NCI-H1105 (cell line): ENCODE data around the gene LYRM4.

Experiments used
- DNase-seq: peaks from one replicate; lab custom pipeline; 2025; lab: John Stamatoyannopoulos, UW

LYRM4 gene

DNA sequence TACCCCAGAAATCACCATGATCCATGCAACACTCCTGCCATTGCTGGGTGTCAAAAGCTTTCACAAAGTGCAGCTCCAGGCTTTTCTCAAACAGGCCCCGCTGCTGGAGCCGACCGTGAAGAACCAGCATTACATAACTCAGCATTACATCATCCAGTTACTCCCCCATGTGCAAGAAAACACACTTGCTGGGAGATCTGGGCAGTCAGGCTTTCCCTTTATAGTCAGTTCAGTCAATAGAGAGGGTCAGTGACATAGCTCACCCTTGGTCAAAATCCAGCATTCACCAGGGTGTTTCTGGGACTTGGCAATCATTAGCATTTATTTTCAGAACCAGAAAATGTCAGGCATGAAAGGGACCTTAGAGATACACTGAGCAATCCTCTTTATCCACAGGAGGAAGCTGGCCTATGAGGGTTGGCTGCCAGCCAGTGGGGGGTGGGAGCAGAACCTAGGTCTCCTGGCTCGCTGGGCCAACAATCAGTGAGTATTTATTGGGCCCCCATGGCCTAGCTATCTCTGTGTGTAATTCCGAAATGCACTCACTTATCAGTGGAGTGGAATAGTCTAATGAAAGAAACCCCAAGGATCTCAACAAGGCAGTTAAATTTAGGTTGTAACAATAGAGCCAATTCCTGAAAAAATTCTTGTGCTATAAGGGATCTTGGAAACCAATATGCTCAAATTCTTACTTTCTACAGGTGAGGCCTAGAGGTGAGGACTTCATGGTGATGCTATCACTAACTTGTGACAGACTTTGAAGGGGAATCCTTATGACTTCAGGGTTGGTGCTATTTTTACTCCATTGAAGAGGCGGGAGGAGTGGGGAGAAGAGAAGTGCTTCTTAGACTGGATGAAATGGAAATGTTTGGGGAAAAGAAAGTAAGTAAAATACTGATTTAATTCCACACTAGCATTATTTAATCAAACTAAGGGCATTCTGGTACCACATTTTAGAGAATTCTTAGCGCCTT is 54.6 kb downstream of the LYRM4 start:
- DNase-seq, result no peak

DNA sequence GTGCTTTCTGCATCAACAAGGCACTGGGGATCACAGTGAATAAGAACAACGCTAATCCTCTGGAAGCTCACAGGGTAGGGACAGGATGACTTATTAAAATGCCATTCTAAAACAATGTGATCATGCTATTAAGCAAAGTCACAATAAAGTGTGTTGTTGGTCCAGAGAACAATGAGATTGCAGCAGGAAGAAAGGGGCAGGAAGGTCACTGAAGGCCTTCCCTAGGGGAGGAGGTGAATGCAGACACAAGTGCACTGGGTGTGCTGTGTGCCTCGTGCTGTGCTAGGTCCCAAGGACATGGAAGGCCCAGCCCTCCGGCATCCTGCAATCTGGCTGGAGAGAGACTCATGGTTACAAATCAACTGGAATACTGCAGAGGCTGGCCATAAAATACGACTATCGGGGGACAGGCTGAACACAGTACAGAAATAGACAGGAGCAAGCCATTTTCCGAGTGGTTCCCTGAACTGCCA is 55.7 kb downstream of the LYRM4 start:
- DNase-seq, result no peak

DNA sequence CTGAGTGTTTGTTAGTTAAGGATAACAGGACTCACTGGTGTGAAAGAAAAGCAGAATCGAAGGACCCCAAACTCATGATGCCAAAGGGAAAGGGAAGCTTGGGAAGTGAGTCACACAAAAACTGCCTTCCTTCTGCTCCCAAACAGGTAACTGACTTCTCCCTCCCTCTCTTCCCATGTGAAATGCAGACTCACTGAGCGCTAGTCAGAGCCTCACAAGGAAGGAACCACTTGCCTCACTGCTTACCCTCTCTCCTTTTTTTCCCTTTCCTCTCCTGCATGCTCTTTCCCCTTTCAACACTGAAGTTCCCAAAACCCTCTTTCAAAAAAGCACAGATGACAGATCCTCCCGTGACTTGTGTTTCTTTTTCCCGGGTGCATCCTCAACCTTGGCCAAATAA is 56.4 kb downstream of the LYRM4 start:
- DNase-seq, result no peak

DNA sequence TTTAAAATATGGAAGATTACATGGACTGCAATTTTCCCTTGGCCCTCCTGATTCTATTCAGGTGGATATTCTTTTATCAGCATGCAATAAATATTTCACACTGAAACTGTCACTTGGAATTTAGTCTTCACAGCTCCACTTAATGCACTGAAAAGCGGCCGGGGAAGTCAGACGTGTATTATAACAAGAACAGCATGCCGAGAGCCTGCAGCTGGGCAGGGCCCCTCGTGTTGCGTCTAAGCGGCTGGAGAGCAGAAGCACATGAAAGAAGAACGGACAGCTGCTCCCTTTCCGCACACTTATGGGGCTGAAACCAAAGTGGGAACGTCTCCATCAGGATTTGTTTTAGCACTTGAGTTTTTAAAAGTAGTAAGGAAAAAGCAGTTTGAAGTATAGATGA is 57.2 kb downstream of the LYRM4 start:
- no peak for DNase-seq

DNA sequence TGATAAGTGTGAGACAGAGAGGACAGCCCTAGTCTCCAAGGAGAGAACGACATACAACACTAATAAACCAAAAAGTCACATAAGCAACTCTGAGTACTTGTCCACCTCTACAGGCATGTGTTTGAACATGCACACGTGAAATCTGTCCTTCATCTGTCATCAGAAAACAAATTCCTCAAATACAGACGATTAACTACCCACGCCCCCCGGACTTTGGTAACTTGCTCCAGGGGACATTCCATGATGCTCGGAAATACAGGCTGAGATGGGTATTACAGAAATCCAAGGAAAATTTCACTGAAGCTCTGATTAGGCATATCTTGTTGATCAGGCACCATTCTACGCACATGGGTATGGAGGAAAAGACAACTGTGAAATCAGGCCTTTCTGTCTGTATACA is 57.8 kb downstream of the LYRM4 start:
- no peak for DNase-seq

DNA sequence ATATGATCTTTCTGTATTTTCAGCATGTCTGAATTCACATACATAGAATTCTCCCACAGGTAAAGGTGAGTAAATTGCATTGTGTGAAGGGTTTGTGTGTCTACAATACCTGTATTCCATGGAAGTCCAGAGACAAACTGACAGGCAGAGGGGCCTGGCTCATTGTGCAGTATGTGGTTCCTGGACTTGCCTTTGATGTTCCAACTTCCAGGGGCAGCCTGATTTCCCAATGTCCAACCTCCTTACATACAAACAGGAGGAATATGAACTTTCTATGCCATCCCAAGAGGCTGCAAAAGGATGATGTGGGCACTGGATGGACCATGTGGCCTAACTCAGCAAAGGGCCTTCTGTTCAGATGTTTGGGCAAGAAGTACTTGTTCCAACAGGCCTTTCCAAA is 58.5 kb downstream of the LYRM4 start:
- no peak for DNase-seq

DNA sequence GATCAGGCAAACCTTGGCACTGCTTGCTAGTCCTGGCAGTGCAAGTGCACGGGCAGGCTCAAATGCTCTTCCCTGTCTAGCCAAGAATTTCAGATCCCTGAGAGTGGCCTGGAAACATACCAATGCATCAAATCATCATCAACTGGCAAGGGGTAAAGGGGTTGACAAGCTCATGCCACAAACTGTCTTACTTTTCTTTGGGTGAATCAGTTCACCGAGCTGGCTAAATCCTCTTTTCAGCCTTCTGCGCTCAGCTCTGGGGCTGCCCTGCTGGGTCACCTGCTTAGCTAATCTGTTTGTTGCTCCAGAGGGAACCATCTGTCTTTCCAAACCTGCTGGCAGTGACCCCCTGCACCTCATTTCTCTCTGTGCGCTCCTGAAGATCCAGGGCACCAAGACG is 59.5 kb downstream of the LYRM4 start:
- no peak for DNase-seq

DNA sequence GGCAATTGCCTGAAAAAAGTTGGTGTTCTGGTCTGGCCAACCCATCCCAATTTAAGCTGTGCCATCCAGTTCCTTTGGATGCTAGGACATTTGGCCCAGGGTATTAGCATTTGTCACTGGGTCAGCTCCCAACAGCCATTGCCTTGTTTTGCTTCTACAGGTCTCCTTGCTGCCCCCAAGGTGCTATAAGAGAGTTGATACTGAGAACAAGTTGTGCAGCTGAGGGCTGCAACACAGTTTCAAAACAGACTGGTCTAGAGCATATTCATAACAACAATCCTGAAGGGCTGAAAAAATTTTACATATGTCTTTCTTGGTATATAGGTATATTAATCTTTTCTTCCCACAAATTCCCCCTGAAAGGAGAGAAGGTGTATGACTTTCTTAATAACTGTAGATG is 61.0 kb downstream of the LYRM4 start:
- no peak for DNase-seq

DNA sequence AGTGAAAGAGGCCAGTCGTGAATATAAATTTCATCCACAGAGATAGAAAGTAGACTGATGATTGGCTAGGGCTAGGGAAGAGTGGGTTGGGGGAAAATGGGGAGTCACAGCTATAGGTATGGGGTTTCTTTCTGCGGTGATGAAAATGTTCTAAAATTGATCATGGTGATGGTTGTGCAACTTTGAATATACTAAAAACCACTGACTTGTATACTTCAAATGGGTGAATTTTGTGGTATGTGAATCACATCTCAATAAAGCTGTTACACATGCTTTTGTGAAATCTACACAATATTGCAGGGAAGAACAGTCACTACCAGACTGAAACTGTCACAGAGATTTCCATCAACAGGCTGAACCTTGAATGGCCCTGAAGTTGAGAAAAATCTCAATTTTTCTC is 61.5 kb downstream of the LYRM4 start:
- DNase-seq, result no peak

DNA sequence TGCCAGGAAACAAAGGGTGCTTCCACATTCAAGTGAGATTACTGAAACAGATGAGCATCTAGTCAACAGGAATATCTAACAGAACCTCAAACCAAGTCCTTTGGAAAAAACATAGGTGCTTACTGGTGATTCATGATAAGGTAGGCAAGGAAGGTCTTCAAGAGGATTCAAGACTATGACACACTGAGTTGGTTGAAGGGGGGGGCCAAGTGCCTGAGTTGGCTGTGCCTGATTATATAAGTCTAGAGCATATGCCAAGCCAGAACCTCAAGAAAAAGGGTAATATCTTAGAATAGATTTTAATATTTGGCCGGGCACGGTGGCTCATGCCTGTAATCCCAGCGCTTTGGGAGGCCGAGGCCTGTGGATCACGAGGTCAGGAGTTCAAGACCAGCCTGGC is 63.7 kb downstream of the LYRM4 start:
- DNase-seq, result no peak

DNA sequence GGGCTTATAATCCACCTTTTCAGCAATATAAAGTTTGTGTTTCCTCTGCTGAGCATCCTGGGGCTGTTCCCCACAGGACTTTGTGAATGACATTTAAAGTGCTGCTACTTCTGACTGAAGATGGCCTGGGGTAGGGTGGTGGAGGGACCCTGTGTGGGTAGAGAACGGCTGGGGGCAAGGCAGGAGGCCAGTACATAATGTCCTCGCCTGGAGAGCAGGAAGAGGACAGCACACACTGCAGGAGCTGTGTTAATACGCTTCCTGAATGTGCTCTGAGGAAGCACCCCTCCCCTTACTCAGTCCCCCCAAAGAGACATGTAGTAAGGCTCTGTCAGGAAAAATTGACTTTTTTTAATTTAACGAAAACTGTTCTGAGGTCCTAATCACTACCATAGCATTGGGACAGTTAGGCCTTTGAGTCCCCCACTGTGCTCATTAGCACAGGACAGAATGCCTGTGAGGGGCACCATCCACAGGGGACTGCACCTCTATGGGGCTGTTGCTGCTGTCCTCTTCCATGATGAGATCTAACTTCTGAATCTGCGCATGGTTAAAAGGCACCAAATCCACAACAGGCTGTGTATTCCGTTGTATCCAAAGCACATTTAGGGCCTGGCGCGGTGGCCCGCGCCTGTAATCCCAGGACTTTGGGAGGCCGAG is 68.5 kb downstream of the LYRM4 start:
- DNase-seq, result no peak

DNA sequence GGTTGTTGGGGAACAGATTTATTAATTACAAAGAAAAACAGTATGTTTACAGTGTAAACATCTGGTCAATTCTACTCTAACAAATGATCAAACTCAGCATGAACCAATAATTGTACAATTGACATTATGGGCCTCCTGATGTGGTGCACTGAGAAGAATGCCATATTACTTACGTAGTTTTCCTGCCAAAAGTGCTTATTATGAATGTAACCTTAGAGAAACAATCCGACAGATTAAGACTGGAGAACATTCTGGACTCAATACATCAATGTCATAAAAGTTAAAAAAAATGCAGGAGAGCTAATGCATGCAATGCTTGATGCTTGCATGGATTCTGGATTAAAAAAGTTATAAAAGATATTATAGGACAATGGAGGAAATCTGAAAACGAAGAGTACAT is 69.0 kb downstream of the LYRM4 start:
- no peak for DNase-seq

DNA sequence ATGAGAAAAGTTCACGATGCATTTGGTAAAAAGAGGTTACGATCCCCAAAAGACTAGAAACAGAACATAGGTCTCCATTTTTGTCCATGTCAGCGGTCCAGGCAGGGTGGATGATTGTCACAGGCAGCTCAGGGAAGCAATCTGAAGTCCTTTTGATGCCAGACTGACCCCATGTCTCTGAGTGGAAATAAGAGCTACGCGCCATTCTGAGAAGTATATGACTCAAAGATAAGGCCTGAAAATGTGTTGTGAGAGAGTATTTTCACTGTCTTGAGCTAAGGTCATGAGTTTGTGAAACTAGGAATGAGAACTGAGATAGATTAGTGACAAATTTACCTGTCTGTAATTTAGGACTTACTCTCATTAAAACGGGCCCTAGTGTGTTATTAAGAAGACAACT is 69.5 kb downstream of the LYRM4 start:
- DNase-seq, result no peak

DNA sequence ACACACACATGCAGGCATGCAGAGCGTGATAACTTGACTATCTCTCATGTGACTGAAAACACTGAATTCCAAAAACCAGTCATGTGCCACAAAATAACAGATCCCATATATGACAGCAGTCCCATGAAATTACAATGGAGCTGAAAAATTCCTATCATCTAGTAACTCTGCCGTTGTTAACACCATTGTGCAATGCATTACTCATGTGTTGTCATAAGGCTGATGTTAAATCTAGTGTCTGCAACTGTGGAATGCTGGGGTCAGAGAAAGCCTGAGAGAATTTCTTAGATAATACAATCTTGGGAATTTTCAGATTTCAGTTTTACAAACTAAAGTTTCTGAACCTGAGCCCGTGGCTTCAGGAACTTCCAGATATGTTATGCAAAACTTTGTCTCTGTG is 70.2 kb downstream of the LYRM4 start:
- no peak for DNase-seq

DNA sequence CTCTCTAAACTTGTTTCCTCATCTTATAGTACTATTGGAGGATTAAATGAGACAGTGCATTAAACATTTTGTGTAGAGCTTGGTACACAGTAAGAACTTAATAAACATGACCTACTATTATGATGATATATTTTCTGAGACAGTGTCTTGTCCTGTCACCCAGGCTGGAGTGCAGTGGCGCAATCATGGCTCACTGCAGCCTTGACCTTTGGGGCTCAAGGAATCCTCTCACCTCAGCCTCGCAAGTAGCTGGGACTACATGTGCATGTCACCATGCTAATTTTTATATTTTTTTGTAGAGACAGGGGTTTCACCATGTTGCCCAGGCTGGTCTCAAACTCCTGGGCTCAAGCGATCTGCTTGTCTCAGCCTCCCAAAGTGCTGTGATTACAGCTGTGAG is 72.1 kb downstream of the LYRM4 start:
- DNase-seq, result no peak

DNA sequence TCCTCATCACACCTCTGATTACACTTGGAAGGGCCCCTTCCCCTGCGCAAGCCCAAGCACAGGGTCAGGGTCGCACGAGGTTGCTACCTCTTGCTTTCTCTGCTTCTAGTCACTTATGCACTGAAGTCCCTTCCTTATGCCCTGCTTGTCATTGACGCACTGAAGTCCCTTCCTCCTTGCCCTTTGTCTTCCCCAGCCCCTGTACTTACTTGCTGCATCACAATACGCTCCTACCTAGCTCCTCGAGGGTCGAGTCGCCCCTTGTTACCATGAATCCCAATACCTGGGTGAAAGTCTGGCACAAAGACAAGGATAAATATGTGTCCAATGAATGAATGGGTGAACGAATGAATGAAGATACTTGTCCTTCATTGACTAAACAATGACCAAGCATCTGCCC is 75.9 kb downstream of the LYRM4 start:
- DNase-seq, result no peak

DNA sequence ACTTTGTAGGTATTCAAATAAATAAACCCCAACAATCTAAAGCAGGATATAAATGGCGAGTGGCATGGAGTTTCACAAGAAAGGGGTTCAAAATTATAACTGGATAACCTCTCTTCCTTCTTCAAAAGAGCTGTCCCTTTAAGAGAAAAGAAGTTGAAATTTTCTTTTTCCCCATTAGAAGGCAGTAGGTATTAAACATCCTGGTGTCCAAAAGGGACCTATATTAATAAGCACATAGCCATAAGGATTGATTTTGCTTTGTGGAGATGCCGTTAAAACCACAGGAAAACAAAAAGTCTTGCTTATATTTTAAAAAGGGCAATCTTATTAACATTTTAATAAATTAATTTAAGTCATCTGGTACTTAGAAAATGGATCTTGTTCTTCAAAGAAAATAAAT is 76.5 kb downstream of the LYRM4 start:
- DNase-seq, result no peak

DNA sequence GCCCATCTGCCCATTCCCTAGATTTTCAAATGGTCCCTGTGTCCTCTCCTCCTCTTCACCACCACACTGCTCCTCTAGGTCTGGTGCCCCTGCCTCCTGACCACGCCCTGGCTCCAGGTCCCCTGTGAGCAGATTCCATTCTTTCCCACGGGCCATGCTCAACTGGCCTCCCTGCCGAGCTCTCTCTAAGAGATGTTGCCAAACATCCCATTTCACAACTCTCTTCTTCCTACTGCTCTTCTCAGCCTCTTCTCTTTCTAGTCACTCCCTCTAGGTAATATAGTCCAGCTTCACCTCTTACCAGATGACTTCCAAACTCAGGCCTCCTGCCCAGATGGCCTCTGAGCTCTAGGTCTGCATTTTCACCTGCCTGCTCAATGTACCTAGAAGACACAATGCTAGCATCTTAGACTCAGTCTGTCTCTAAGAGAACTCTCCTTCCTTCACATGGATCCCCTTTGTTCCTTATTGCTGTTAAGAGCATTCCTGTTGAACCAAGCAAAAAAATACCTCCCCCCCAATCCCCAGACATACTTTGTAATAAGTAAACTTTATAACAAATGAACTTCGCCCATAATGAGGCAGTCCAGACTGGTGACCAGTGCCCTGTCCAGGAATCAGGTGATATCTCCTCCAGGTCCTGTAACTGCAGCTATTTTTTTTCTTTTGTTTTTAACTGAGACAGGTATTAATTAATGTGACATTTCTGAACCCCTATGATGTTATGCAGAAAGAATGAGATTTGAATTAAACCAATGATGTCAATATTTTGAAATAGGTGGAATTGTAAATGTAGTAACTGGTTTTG is 79.0 kb downstream of the LYRM4 start:
- DNase-seq, result no peak

DNA sequence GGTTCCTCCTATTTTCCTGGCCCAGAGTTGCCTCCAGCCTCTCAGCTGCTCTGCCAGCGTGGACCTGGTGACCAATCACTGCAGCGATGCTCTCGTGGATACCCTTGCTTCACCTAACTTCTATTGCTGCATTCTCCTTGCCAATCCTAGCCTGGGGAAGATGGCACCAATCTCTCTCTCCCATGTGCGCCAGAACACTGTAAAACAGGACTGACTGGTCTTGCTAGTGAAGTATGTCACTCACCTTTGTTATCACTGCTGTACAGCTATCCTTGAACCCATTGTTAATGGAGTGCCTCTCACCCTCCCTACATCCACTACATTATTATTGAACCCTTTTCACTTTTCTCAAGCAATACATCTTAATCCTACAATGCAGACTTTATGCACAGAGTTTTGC is 80.1 kb downstream of the LYRM4 start:
- no peak for DNase-seq

DNA sequence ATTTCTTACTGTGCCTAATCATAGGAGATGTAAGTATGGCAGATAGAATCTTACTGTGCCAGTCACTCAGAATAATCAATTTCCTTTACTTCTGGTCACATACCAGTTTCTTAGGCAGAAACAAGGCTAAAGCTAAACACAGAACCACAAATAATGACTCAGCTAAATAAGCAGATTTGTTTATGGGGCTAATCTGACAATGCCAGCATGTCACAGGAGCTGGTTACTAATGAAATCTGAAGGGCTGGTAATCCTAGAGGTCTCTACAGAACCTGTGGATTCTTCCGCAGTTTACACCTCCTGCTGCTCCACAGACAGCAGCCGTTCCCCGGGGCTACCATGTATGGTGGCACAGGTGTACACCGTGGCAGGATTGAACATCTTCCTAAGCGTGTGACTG is 80.8 kb downstream of the LYRM4 start:
- DNase-seq, result no peak

DNA sequence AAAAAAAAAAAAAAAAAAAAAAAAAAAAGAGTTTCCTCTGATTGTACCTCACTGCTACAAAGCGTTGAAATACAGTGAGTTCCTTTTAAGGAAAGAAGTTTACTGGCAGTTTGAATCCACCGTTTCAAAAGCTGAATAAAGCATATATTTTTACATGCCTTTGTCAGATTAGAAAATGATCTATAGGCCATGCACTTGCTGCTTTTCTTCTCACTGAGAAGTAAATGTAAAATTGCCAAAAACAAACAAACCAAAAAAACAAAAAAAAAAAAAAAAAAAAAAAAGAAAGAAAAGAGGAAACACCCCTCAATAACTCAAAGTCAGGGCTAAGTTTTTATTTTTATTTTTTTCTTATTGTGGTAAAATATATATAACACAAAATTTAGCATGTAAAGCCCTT is 81.9 kb downstream of the LYRM4 start:
- DNase-seq, result no peak

DNA sequence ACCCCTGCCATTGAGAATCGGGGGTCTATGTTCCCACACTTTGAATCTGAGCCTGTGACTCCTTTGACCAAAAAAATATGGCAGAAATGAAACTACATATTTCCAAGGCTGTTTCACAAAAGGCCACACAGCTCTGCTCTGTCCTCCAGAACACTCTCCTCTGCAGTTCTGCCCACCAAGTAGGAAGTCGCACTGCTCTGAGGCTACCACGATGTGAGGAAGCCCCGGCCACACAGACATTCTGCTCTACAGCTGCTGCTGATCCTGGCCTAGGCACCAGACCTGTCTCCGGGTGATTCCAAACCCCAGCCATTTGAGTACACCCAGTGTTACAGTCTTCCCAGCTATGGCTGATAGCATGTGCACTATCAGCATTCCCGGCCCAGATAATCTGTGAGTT is 85.1 kb downstream of the LYRM4 start:
- DNase-seq, result no peak
